ENCODE measurements around the gene C14orf119.

The C14orf119 gene

GRCh38 chr14:23149745-23150144 is 54.4 kb downstream of the C14orf119 start:
- no peak for DNase-seq
